ENCODE measurements around the gene BRD4.

Gene BRD4

GRCh38 chr19:15374796-15375440 lies 42.6 kb upstream of the BRD4 start:
- DNase-seq (ENCODE audit: extremely low read depth, low read depth): no peak
- TF ChIP-seq CTCF (IDR thresholded peaks at IDR 0.05; ENCODE audit: low read depth, low read length): no peak

GRCh38 chr19:15374105-15374651 lies 41.8 kb upstream of the BRD4 start:
- TF ChIP-seq CTCF (IDR thresholded peaks at IDR 0.05; ENCODE audit: low read depth, low read length): no peak
- no peak for DNase-seq (ENCODE audit: extremely low read depth, low read depth)

GRCh38 chr19:15373644-15374043 lies 41.3 kb upstream of the BRD4 start:
- DNase-seq (ENCODE audit: extremely low read depth, low read depth): no peak
- TF ChIP-seq CTCF (IDR thresholded peaks at IDR 0.05; ENCODE audit: low read depth, low read length): no peak

GRCh38 chr19:15372891-15373301 lies 40.6 kb upstream of the BRD4 start:
- TF ChIP-seq CTCF (IDR thresholded peaks at IDR 0.05; ENCODE audit: low read depth, low read length): no peak
- DNase-seq (ENCODE audit: extremely low read depth, low read depth): no peak

GRCh38 chr19:15372470-15372869 lies 40.1 kb upstream of the BRD4 start:
- no peak for TF ChIP-seq CTCF (IDR thresholded peaks at IDR 0.05; ENCODE audit: low read depth, low read length)
- no peak for DNase-seq (ENCODE audit: extremely low read depth, low read depth)

- TF ChIP-seq CTCF (IDR thresholded peaks at IDR 0.05; ENCODE audit: low read depth, low read length): no peak
Measured at GRCh38 chr19:15371786-15372380, 39.5 kb upstream of the BRD4 start.

GRCh38 chr19:15371119-15371518 lies 38.8 kb upstream of the BRD4 start:
- no peak for DNase-seq (ENCODE audit: extremely low read depth, low read depth)
- no peak for TF ChIP-seq CTCF (IDR thresholded peaks at IDR 0.05; ENCODE audit: low read depth, low read length)

More at GRCh38 chr19:15371786-15372380, 39.5 kb upstream of the BRD4 start:
- DNase-seq (ENCODE audit: extremely low read depth, low read depth): no peak

Measured in AG09319 (cell line).